ENCODE data around the gene GSN.

DNA sequence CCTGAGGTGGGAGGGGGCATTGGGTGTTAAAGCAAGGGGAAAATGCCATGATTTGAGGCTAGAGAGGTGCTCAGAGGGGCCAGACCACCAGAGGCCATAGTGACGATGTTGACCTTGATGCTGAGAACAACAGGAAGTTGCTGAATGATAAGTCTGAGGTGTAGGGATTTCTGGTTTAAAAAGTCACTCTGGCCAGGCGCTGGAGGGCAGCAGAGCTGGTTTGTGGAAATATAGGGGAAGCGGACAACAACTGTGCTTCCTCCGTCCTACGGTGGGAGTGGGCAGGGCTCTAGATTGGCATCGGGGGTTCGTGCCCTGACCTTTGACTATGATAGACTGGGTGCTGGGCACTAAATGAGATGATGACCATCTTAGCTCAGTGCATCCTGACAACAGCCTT is 57.4 kb downstream of the GSN start:
- TF ChIP-seq, protein P1, sequence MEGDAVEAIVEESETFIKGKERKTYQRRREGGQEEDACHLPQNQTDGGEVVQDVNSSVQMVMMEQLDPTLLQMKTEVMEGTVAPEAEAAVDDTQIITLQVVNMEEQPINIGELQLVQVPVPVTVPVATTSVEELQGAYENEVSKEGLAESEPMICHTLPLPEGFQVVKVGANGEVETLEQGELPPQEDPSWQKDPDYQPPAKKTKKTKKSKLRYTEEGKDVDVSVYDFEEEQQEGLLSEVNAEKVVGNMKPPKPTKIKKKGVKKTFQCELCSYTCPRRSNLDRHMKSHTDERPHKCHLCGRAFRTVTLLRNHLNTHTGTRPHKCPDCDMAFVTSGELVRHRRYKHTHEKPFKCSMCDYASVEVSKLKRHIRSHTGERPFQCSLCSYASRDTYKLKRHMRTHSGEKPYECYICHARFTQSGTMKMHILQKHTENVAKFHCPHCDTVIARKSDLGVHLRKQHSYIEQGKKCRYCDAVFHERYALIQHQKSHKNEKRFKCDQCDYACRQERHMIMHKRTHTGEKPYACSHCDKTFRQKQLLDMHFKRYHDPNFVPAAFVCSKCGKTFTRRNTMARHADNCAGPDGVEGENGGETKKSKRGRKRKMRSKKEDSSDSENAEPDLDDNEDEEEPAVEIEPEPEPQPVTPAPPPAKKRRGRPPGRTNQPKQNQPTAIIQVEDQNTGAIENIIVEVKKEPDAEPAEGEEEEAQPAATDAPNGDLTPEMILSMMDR (IDR thresholded peaks at IDR 0.05) = no peak
- no peak for TF ChIP-seq POLR2AphosphoS5 (IDR thresholded peaks at IDR 0.05; ENCODE audit: low read depth, low read length)
- TF ChIP-seq, protein P2, sequence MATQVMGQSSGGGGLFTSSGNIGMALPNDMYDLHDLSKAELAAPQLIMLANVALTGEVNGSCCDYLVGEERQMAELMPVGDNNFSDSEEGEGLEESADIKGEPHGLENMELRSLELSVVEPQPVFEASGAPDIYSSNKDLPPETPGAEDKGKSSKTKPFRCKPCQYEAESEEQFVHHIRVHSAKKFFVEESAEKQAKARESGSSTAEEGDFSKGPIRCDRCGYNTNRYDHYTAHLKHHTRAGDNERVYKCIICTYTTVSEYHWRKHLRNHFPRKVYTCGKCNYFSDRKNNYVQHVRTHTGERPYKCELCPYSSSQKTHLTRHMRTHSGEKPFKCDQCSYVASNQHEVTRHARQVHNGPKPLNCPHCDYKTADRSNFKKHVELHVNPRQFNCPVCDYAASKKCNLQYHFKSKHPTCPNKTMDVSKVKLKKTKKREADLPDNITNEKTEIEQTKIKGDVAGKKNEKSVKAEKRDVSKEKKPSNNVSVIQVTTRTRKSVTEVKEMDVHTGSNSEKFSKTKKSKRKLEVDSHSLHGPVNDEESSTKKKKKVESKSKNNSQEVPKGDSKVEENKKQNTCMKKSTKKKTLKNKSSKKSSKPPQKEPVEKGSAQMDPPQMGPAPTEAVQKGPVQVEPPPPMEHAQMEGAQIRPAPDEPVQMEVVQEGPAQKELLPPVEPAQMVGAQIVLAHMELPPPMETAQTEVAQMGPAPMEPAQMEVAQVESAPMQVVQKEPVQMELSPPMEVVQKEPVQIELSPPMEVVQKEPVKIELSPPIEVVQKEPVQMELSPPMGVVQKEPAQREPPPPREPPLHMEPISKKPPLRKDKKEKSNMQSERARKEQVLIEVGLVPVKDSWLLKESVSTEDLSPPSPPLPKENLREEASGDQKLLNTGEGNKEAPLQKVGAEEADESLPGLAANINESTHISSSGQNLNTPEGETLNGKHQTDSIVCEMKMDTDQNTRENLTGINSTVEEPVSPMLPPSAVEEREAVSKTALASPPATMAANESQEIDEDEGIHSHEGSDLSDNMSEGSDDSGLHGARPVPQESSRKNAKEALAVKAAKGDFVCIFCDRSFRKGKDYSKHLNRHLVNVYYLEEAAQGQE (IDR thresholded peaks at IDR 0.05; ENCODE audit: insufficient read depth in 1 of 2, low read depth in 2 of 2, low read length in 1 of 2) = no peak
- no peak for TF ChIP-seq TCF7L2 (IDR thresholded peaks at IDR 0.05; ENCODE audit: low read depth, low read length)
- no peak for TF ChIP-seq SIN3A (IDR thresholded peaks at IDR 0.05; ENCODE audit: borderline replicate concordance, insufficient read depth, low read depth, low read length)
